ENCODE data around the gene ZNF423.

ZNF423 gene

GRCh38 chr16:49855822-49856671, at the start of gene ZNF423:
Gene ZNF423 (minus strand): TSS chr16:49856112. CDS start chr16:49855774, 338 bp downstream.
- Histone ChIP-seq H3K4me3 (ENCODE audit: low read length) (no peak within 1 kb of the TSS), H3K36me3 (ENCODE audit: control insufficient read depth, insufficient read depth, low read length) (no peaks in the 10 kb centered on the region), H3K4me1 (ENCODE audit: control insufficient read depth, insufficient read depth, low read length) (peaks cover 20% of the 10 kb centered on the region), H3K9me3 (ENCODE audit: control insufficient read depth, low read length) (no peaks in the 10 kb centered on the region), H3K27me3 (ENCODE audit: control insufficient read depth, insufficient read depth, low read length) (peaks cover 46% of the 10 kb centered on the region), H3K9ac (ENCODE audit: low read length) (peak within 1 kb of the TSS; percentile 50)

- H3K9me3 ChIP-seq (ENCODE audit: control insufficient read depth, low read length): no peaks in the 10 kb centered on the region
- no peaks in the 10 kb centered on the region for H3K4me1 ChIP-seq (ENCODE audit: control insufficient read depth, insufficient read depth, low read length)
- no peak overlapping the region for H3K9ac ChIP-seq (ENCODE audit: low read length)
- no peak overlapping the region for H3K4me3 ChIP-seq (ENCODE audit: low read length)
- H3K36me3 ChIP-seq (ENCODE audit: control insufficient read depth, insufficient read depth, low read length): no peaks in the 10 kb centered on the region
- no peaks in the 10 kb centered on the region for H3K27me3 ChIP-seq (ENCODE audit: control insufficient read depth, insufficient read depth, low read length)
These were observed 48.6 kb upstream of the ZNF423 start for GRCh38 chr16:49904348-49905062.

DNA sequence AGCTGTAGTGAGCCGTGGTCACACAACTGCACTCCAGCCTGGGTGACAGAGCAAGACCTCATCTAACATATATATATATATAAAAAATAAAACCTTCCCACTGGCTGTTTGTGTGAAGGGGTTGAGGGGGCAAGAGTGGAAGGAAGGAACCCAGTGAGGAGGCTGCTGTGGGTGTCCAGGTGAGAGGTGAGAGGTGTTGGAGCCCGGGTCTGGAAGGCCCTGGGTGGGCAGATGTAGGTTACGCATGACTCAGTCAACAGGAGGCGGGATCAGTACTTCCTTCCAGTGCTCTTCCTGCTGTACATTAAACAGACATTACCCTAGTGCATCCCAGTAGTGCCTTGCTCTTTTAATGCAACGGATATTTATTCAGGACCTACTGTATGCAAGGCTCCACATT, 47.0 kb upstream of the ZNF423 start:
- Histone ChIP-seq H3K36me3 (ENCODE audit: control insufficient read depth, insufficient read depth, low read length) (no peaks in the 10 kb centered on the region), H3K9ac (ENCODE audit: low read length) (no peak overlapping the region), H3K27me3 (ENCODE audit: control insufficient read depth, insufficient read depth, low read length) (peaks cover under 1% of the 10 kb centered on the region), H3K9me3 (ENCODE audit: control insufficient read depth, low read length) (no peaks in the 10 kb centered on the region), H3K4me1 (ENCODE audit: control insufficient read depth, insufficient read depth, low read length) (no peaks in the 10 kb centered on the region), H3K4me3 (ENCODE audit: low read length) (no peak overlapping the region)

- no peaks in the 10 kb centered on the region for H3K4me1 ChIP-seq (ENCODE audit: control insufficient read depth, insufficient read depth, low read length)
- no peak overlapping the region for H3K4me3 ChIP-seq (ENCODE audit: low read length)
- no peaks in the 10 kb centered on the region for H3K9me3 ChIP-seq (ENCODE audit: control insufficient read depth, low read length)
- no peaks in the 10 kb centered on the region for H3K36me3 ChIP-seq (ENCODE audit: control insufficient read depth, insufficient read depth, low read length)
- no peak overlapping the region for H3K9ac ChIP-seq (ENCODE audit: low read length)
- H3K27me3 ChIP-seq (ENCODE audit: control insufficient read depth, insufficient read depth, low read length): peaks cover 7% of the 10 kb centered on the region
These were observed 45.8 kb upstream of the ZNF423 start for GRCh38 chr16:49901711-49902110.

- no peaks in the 10 kb centered on the region for H3K9me3 ChIP-seq (ENCODE audit: control insufficient read depth, low read length)
- H3K27me3 ChIP-seq (ENCODE audit: control insufficient read depth, insufficient read depth, low read length): peaks cover 7% of the 10 kb centered on the region
- H3K36me3 ChIP-seq (ENCODE audit: control insufficient read depth, insufficient read depth, low read length): no peaks in the 10 kb centered on the region
- H3K9ac ChIP-seq (ENCODE audit: low read length): no peak overlapping the region
- no peaks in the 10 kb centered on the region for H3K4me1 ChIP-seq (ENCODE audit: control insufficient read depth, insufficient read depth, low read length)
- H3K4me3 ChIP-seq (ENCODE audit: low read length): no peak overlapping the region
These were observed 45.0 kb upstream of the ZNF423 start for GRCh38 chr16:49900875-49901274.

GRCh38 chr16:49899991-49900695, 44.2 kb upstream of the ZNF423 start:
- H3K36me3 ChIP-seq (ENCODE audit: control insufficient read depth, insufficient read depth, low read length): no peaks in the 10 kb centered on the region
- H3K27me3 ChIP-seq (ENCODE audit: control insufficient read depth, insufficient read depth, low read length): peaks cover 7% of the 10 kb centered on the region
- no peaks in the 10 kb centered on the region for H3K4me1 ChIP-seq (ENCODE audit: control insufficient read depth, insufficient read depth, low read length)
- no peak overlapping the region for H3K4me3 ChIP-seq (ENCODE audit: low read length)
- H3K9ac ChIP-seq (ENCODE audit: low read length): no peak overlapping the region
- no peaks in the 10 kb centered on the region for H3K9me3 ChIP-seq (ENCODE audit: control insufficient read depth, low read length)

GRCh38 chr16:49896447-49896964, 40.6 kb upstream of the ZNF423 start:
- peaks cover 7% of the 10 kb centered on the region for H3K27me3 ChIP-seq (ENCODE audit: control insufficient read depth, insufficient read depth, low read length)
- no peaks in the 10 kb centered on the region for H3K4me1 ChIP-seq (ENCODE audit: control insufficient read depth, insufficient read depth, low read length)
- H3K36me3 ChIP-seq (ENCODE audit: control insufficient read depth, insufficient read depth, low read length): no peaks in the 10 kb centered on the region
- H3K9me3 ChIP-seq (ENCODE audit: control insufficient read depth, low read length): no peaks in the 10 kb centered on the region
- no peak overlapping the region for H3K4me3 ChIP-seq (ENCODE audit: low read length)
- no peak overlapping the region for H3K9ac ChIP-seq (ENCODE audit: low read length)

- Histone ChIP-seq H3K36me3 (ENCODE audit: control insufficient read depth, insufficient read depth, low read length) (no peaks in the 10 kb centered on the region), H3K4me1 (ENCODE audit: control insufficient read depth, insufficient read depth, low read length) (no peaks in the 10 kb centered on the region), H3K4me3 (ENCODE audit: low read length) (no peak overlapping the region), H3K27me3 (ENCODE audit: control insufficient read depth, insufficient read depth, low read length) (no peaks in the 10 kb centered on the region), H3K9ac (ENCODE audit: low read length) (no peak overlapping the region), H3K9me3 (ENCODE audit: control insufficient read depth, low read length) (no peaks in the 10 kb centered on the region)
These were observed 35.0 kb upstream of the ZNF423 start for GRCh38 chr16:49890876-49891275.

- H3K9me3 ChIP-seq (ENCODE audit: control insufficient read depth, low read length): no peaks in the 10 kb centered on the region
- no peak overlapping the region for H3K4me3 ChIP-seq (ENCODE audit: low read length)
- no peak overlapping the region for H3K9ac ChIP-seq (ENCODE audit: low read length)
- H3K36me3 ChIP-seq (ENCODE audit: control insufficient read depth, insufficient read depth, low read length): no peaks in the 10 kb centered on the region
- H3K27me3 ChIP-seq (ENCODE audit: control insufficient read depth, insufficient read depth, low read length): no peaks in the 10 kb centered on the region
- H3K4me1 ChIP-seq (ENCODE audit: control insufficient read depth, insufficient read depth, low read length): no peaks in the 10 kb centered on the region
These were observed 33.9 kb upstream of the ZNF423 start for GRCh38 chr16:49889725-49890397.

DNA sequence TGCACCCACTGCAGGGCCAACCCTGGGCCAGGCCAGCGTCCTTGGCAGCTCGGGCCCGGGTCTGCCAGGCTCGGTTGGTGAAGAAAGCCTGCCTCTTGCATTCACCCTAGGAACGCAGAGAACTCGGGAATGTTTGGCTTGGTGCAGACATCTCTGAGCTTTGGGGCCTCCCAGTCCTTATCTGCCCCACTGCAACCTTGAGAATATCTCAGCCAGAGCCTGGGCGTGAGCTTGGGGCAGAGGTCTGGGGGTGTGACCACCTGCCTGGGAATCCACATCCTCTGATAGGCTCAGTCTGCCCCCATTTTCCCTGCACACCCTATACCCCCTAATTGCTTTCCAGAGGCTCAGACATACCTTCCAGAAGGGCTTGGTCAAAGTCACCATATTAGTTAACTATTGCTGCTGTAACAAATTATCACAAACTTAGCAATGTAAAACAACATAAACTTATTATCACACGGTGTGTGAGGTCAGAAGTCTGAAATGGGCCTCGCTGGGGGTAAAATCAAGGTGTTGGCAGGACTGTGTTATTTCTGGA, 30.7 kb upstream of the ZNF423 start:
- Histone ChIP-seq H3K9me3 (ENCODE audit: control insufficient read depth, low read length) (no peaks in the 10 kb centered on the region), H3K36me3 (ENCODE audit: control insufficient read depth, insufficient read depth, low read length) (no peaks in the 10 kb centered on the region), H3K4me1 (ENCODE audit: control insufficient read depth, insufficient read depth, low read length) (peaks cover 6% of the 10 kb centered on the region), H3K4me3 (ENCODE audit: low read length) (no peak overlapping the region), H3K9ac (ENCODE audit: low read length) (no peak overlapping the region), H3K27me3 (ENCODE audit: control insufficient read depth, insufficient read depth, low read length) (no peaks in the 10 kb centered on the region)

Measured in mucosa of stomach (tissue), 1 donor.